GM19324 (cell line): ENCODE results near the gene PTX4.

Experiments
- ATAC-seq: cut with Tn5 transposase; IDR thresholded peaks from one replicate; pipeline ENCODE4 v1.9.1; 2021; ENCODE audit warnings: mild to moderate bottlenecking, moderate library complexity; ENCODE audit not compliant: unreplicated experiment, low FRiP score

The PTX4 gene

GRCh38 chr16:1488619-1489018, at the start of gene PTX4:
Gene PTX4 (minus strand): TSS chr16:1488944. CDS start chr16:1488909, 35 bp downstream.
- ATAC-seq: no peak

- ATAC-seq: no peak
These were observed 49.1 kb upstream of the PTX4 start for GRCh38 chr16:1537763-1538289.

- no peak for ATAC-seq
These were observed 48.4 kb upstream of the PTX4 start for GRCh38 chr16:1537138-1537577.

GRCh38 chr16:1536601-1537000, 47.9 kb upstream of the PTX4 start:
- ATAC-seq: no peak

- no peak for ATAC-seq
These were observed 46.9 kb upstream of the PTX4 start for GRCh38 chr16:1535391-1536291.

GRCh38 chr16:1534021-1535020, 45.6 kb upstream of the PTX4 start:
- no peak for ATAC-seq

- no peak for ATAC-seq
These were observed 44.8 kb upstream of the PTX4 start, which contains the start of gene TMEM204 for GRCh38 chr16:1533443-1533951. Gene TMEM204 (plus strand): TSS chr16:1533666. CDS start chr16:1534276, 610 bp downstream.

GRCh38 chr16:1532771-1533170, 44.0 kb upstream of the PTX4 start:
- no peak for ATAC-seq

- no peak for ATAC-seq
These were observed 43.5 kb upstream of the PTX4 start for GRCh38 chr16:1532081-1532760.

GRCh38 chr16:1531638-1531910, 42.8 kb upstream of the PTX4 start:
- no peak for ATAC-seq

- ATAC-seq: no peak
These were observed 42.3 kb upstream of the PTX4 start for GRCh38 chr16:1530883-1531637.

- ATAC-seq: no peak
These were observed 41.7 kb upstream of the PTX4 start for GRCh38 chr16:1530349-1530882.

GRCh38 chr16:1528921-1529537, 40.3 kb upstream of the PTX4 start:
- no peak for ATAC-seq

GRCh38 chr16:1527836-1528811, 39.4 kb upstream of the PTX4 start:
- no peak for ATAC-seq

GRCh38 chr16:1526608-1527555, 38.1 kb upstream of the PTX4 start:
- no peak for ATAC-seq

- ATAC-seq: no peak
These were observed 37.3 kb upstream of the PTX4 start for GRCh38 chr16:1525871-1526607.
